ENCODE data around the gene PLXDC2. TPM values are rescaled to one million over a fixed set of nuclear protein-coding genes. Genes with fewer than 3 reads are reported as not detected.

The PLXDC2 gene
- total and polyA plus RNA-seq, 7 donors, result 1.8 to 44.6 (median 18.2) TPM

DNA sequence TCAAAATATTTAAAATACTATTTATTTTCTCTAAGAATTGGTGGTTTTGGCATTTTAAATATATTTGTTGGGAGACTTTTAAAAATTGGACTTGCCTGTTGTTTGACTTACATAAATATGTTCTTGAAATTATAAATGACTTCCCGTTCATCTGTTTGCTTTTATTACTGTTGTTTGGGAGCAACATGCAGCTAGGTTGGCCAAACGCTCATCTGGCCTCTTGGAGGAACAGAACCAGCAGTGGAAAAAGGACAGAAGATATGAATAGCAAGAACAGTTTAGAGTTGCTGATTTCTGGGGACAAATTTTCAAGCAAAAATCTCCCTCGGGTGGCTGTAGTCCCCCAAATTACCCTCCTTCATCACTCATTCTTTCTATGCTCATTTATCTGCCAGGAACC is 41.6 kb downstream of the PLXDC2 start:
- H3K4me1 ChIP-seq, result peaks cover 0 to 10% (median 5%) of the 10 kb centered on the region in 4 donors

DNA sequence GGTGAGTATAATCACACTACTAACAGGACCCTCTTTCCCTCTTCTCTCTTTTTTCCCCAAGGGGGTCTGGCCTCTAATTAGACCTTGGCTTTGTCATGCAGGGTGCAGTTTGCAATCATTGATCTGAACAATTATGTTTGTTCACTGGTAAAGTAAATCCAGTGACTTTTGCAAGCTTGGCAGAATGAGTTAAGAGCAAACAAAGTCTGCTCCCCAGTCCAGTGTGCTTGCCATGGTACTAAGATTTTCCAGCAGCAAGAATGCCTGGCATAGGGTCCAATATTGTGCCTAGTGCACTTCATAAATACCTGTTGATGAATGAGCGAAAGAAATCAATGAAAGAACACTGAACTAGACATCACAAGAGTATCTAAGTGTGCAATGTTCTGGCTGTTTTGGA is 43.9 kb downstream of the PLXDC2 start:
- TF ChIP-seq, protein P1, sequence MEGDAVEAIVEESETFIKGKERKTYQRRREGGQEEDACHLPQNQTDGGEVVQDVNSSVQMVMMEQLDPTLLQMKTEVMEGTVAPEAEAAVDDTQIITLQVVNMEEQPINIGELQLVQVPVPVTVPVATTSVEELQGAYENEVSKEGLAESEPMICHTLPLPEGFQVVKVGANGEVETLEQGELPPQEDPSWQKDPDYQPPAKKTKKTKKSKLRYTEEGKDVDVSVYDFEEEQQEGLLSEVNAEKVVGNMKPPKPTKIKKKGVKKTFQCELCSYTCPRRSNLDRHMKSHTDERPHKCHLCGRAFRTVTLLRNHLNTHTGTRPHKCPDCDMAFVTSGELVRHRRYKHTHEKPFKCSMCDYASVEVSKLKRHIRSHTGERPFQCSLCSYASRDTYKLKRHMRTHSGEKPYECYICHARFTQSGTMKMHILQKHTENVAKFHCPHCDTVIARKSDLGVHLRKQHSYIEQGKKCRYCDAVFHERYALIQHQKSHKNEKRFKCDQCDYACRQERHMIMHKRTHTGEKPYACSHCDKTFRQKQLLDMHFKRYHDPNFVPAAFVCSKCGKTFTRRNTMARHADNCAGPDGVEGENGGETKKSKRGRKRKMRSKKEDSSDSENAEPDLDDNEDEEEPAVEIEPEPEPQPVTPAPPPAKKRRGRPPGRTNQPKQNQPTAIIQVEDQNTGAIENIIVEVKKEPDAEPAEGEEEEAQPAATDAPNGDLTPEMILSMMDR (IDR thresholded peaks at IDR 0.05), result no peak
- TF ChIP-seq EP300 (IDR thresholded peaks at IDR 0.05) (no peak), POLR2AphosphoS5 (IDR thresholded peaks at IDR 0.05) (no peak), POLR2A (IDR thresholded peaks at IDR 0.05) (no peak)
- DNase-seq, result no peak
- no peak overlapping the region for H3K27ac ChIP-seq
- H3K27me3 ChIP-seq, result no peaks in the 10 kb centered on the region
- H3K4me1 ChIP-seq, result peaks cover 0 to 20% (median 8%) of the 10 kb centered on the region in 4 donors
- intact Hi-C loops (cut with DNase I), result no loop called here
- no peaks in the 10 kb centered on the region for H3K36me3 ChIP-seq
- 97 to 99% methylated on average over 1 of the region's 1 CpG for WGBS, 2 donors
- H3K4me3 ChIP-seq, result no peak overlapping the region
- no peaks in the 10 kb centered on the region for H3K9me3 ChIP-seq

More for the DNA sequence above, 41.6 kb downstream of the PLXDC2 start:
- no peak for DNase-seq
- Histone ChIP-seq H3K36me3 (no peaks in the 10 kb centered on the region), H3K9me3 (no peaks in the 10 kb centered on the region), H3K4me3 (no peak overlapping the region), H3K27ac (no peak overlapping the region), H3K27me3 (no peaks in the 10 kb centered on the region)
- intact Hi-C loops (cut with DNase I), result no loop called here
- TF ChIP-seq EP300 (IDR thresholded peaks at IDR 0.05) (no peak), POLR2AphosphoS5 (IDR thresholded peaks at IDR 0.05) (no peak), POLR2A (IDR thresholded peaks at IDR 0.05) (no peak)
- TF ChIP-seq, protein P1 (IDR thresholded peaks at IDR 0.05), result no peak
- 82 to 83% methylated on average over 3 of the region's 3 CpGs for WGBS, 2 donors

DNA sequence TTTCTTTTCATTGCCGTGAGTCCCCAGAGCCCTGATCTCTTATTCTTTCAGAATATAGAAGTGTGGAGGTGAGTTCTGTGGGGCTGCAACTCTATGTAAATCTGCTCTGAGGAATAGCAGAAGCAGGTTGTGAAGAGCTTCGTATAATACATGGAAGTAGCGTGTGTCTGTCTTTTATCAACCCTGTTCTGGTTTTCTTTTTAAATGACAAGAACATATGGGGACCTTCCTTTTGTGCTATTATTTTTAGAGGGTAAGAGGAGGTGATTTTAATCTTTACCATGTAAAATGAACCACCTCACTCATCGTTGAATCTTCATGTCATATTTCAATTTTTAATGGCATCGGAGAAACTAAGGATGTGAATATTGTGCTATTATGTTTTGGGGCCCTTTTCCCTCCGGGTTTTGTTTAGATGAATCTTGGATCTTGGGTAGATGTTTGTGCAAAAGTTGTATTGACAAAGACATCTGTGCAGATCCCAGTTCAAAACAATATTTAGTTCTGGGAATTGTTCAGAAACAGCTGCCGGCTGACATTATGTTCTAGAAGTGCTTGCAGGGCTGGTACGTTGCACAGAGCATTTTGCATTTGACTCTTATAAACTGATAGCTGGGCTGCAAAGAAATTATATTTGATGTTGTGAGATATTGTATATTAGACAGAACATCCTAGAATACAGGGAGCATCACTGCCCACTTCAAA is 46.7 kb downstream of the PLXDC2 start:
- Histone ChIP-seq H3K36me3 (no peaks in the 10 kb centered on the region), H3K4me1 (peaks cover 0 to 20% (median 8%) of the 10 kb centered on the region in 4 donors), H3K27ac (no peak overlapping the region), H3K27me3 (no peaks in the 10 kb centered on the region), H3K9me3 (no peaks in the 10 kb centered on the region), H3K4me3 (no peak overlapping the region)
- 70 to 82% methylated on average over 8 of the region's 8 CpGs for WGBS, 2 donors
- intact Hi-C loops (cut with DNase I), result no loop called here
- DNase-seq, result no peak
- TF ChIP-seq EP300 (IDR thresholded peaks at IDR 0.05) (no peak), POLR2A (IDR thresholded peaks at IDR 0.05) (no peak), POLR2AphosphoS5 (IDR thresholded peaks at IDR 0.05) (no peak)
- TF ChIP-seq, protein P1 (IDR thresholded peaks at IDR 0.05), result no peak

DNA sequence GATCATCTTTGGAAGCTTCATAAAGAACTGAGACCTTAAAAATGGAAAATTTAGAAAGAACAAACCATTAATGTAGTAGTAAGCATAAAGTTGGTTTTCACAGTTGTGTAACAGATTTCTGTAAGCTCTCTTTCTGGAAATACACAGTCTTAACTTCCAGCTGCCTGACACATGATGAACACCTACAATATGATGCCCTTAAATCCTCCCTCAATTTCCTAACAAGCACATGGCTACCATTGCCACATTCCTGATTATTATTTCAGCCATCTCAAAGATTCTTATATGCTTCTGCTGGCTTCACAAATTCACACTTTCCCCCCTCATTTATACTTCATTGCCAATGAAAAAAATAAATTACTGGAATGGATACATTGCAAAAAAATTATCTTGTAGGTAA is 49.4 kb downstream of the PLXDC2 start:
- peaks cover 0 to 16% (median 7%) of the 10 kb centered on the region in 4 donors for H3K4me1 ChIP-seq
- no peaks in the 10 kb centered on the region for H3K27me3 ChIP-seq
- no peaks in the 10 kb centered on the region for H3K9me3 ChIP-seq
- no peak overlapping the region for H3K4me3 ChIP-seq
- H3K27ac ChIP-seq, result no peak overlapping the region
- intact Hi-C loops (cut with DNase I), result no loop called here
- H3K36me3 ChIP-seq, result no peaks in the 10 kb centered on the region
- TF ChIP-seq, protein P1 (IDR thresholded peaks at IDR 0.05), result no peak
- TF ChIP-seq POLR2AphosphoS5 (IDR thresholded peaks at IDR 0.05), result no peak
- no peak for TF ChIP-seq POLR2A (IDR thresholded peaks at IDR 0.05)
- TF ChIP-seq EP300 (IDR thresholded peaks at IDR 0.05), result no peak
- no peak for DNase-seq

DNA sequence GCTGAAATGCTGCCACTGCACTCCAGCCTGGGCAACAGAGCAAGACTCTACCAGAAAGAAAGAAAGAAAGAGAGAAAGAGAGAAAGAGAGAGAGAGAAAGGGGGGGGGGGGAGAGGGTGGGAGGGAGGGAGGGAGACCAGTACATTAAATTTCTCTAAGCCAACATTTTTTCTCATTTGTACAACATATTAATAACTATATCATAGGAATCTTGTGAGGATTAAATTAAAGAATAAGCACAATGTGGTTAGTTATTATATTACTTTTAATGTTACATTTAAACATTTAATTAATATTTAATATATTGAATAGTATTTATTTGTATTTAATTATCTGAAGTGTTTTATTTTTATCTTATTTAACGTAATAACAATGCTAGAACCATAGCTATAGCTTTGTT is 53.1 kb downstream of the PLXDC2 start:
- no peak for DNase-seq
- intact Hi-C loops (cut with DNase I), result no loop called here
- no peak overlapping the region for H3K27ac ChIP-seq
- no peak overlapping the region for H3K4me3 ChIP-seq
- H3K9me3 ChIP-seq, result no peaks in the 10 kb centered on the region
- H3K27me3 ChIP-seq, result no peaks in the 10 kb centered on the region
- H3K4me1 ChIP-seq, result no peaks in the 10 kb centered on the region
- 86 to 91% methylated on average over 1 of the region's 1 CpG for WGBS, 2 donors
- TF ChIP-seq POLR2A (IDR thresholded peaks at IDR 0.05) (no peak), POLR2AphosphoS5 (IDR thresholded peaks at IDR 0.05) (no peak), EP300 (IDR thresholded peaks at IDR 0.05) (no peak)
- TF ChIP-seq, protein P1 (IDR thresholded peaks at IDR 0.05), result no peak
- H3K36me3 ChIP-seq, result no peaks in the 10 kb centered on the region
